Tibial artery (tissue), 4 donors: ENCODE data around the gene TSPAN16.

Source experiments
- DNase-seq, 2 donors: peaks; one replicate each; pipeline ENCODE4 v3.0.0-alpha.2; 2019
- H3K27ac ChIP-seq, 2 donors: fragments of 200-600 bp; sonication (generic) in 1 of 2; 1 replicate in 1 of 2; 2 replicates in 1 of 2; pipeline ENCODE4 v1.5.1; 2018 to 2019; ENCODE audit warnings: mild to moderate bottlenecking in 1 of 2
- H3K27me3 ChIP-seq, 2 donors: fragments of 200-600 bp; sonication (generic) in 1 of 2; one replicate each; pipeline versions ENCODE4 v1.5.1 to v1.6.0; 2016 to 2019
- H3K36me3 ChIP-seq, 3 donors: fragments of 200-600 bp; sonication (generic) in 2 of 3; one replicate each; pipeline ENCODE4 v1.5.1; 2016 to 2019; ENCODE audit warnings: mild to moderate bottlenecking in 2 of 3
- H3K4me1 ChIP-seq, 4 donors: fragments of 200-600 bp; sonication (generic) in 2 of 4; 1 replicate in 3 of 4; 2 replicates in 1 of 4; pipeline ENCODE4 v1.5.1; 2016 to 2019
- H3K4me3 ChIP-seq, 2 donors: fragments of 200-600 bp; sonication (generic) in 1 of 2; 1 replicate in 1 of 2; 2 replicates in 1 of 2; pipeline ENCODE4 v1.5.1; 2018 to 2019; ENCODE audit warnings: mild to moderate bottlenecking in 2 of 2
- H3K9me3 ChIP-seq, 3 donors: fragments of 200-600 bp; sonication (generic) in 1 of 3; one replicate each; pipeline ENCODE4 v1.5.1; 2016 to 2019
- CTCF ChIP-seq, 2 experiments: fragments of 200-600 bp in 1 of 2; fragments of 450-650 bp in 1 of 2; IDR thresholded peaks; one replicate each; pipeline ENCODE4 v1.5.1; 2017 to 2019; ENCODE audit warnings: antibody characterized with exemption in 2 of 2, mild to moderate bottlenecking in 1 of 2, moderate library complexity in 1 of 2
- intact Hi-C: fragments of 100-400 bp; cut with DNase I; formaldehyde crosslinking; loops from one replicate; pipeline ENCODE4 v1.15.0; 2023; ENCODE audit warnings: low total_unique reads

TSPAN16 gene

GRCh38 chr19:11290256-11290655 lies 5.7 kb upstream of the TSPAN16 start:
- H3K4me1 ChIP-seq: peaks cover 0 to 12% (median 8%) of the 10 kb centered on the region in 4 donors
- no peaks in the 10 kb centered on the region for H3K36me3 ChIP-seq
- no peaks in the 10 kb centered on the region for H3K9me3 ChIP-seq
- no peak overlapping the region for H3K4me3 ChIP-seq
- H3K27me3 ChIP-seq: no peaks in the 10 kb centered on the region
- TF ChIP-seq CTCF (IDR thresholded peaks at IDR 0.05): no peak
- intact Hi-C loops: loop anchor here (5.0 to 10.0 kb wide), 3 partner anchors 47 to 157 kb away; partner anchors contain the start of genes RAB3D and SWSAP1
- DNase-seq: no peak
- H3K27ac ChIP-seq: no peak overlapping the region

- no peak overlapping the region for H3K4me3 ChIP-seq
- no peak for DNase-seq
- no peaks in the 10 kb centered on the region for H3K9me3 ChIP-seq
- no peaks in the 10 kb centered on the region for H3K36me3 ChIP-seq
- intact Hi-C loops: loop anchor here (5.0 to 10.0 kb wide), 3 partner anchors 46 to 156 kb away; partner anchors contain the start of genes RAB3D and SWSAP1
- H3K4me1 ChIP-seq: peaks cover 0 to 20% (median 15%) of the 10 kb centered on the region in 4 donors
- no peak for TF ChIP-seq CTCF (IDR thresholded peaks at IDR 0.05)
- no peak overlapping the region for H3K27ac ChIP-seq
- H3K27me3 ChIP-seq: no peaks in the 10 kb centered on the region
Observed at GRCh38 chr19:11291415-11291814, 4.5 kb upstream of the TSPAN16 start.

GRCh38 chr19:11291991-11292390 lies 4.0 kb upstream of the TSPAN16 start:
- Histone ChIP-seq H3K4me3 (no peak overlapping the region), H3K4me1 (peaks cover 0 to 25% (median 12%) of the 10 kb centered on the region in 4 donors), H3K9me3 (no peaks in the 10 kb centered on the region), H3K27me3 (no peaks in the 10 kb centered on the region), H3K27ac (no peak overlapping the region), H3K36me3 (no peaks in the 10 kb centered on the region)
- no peak for DNase-seq
- no peak for TF ChIP-seq CTCF (IDR thresholded peaks at IDR 0.05)
- intact Hi-C loops: loop anchor here (5.0 to 10.0 kb wide), 3 partner anchors 45 to 155 kb away; partner anchors contain the start of genes RAB3D and SWSAP1

- TF ChIP-seq CTCF (IDR thresholded peaks at IDR 0.05): peak; percentile 99
Observed at GRCh38 chr19:11293433-11294389, 2.2 kb upstream of the TSPAN16 start.

GRCh38 chr19:11295180-11295579 lies 780 bp upstream of the TSPAN16 start:
- H3K4me3 ChIP-seq: no peak overlapping the region
- H3K36me3 ChIP-seq: no peaks in the 10 kb centered on the region
- no peak for TF ChIP-seq CTCF (IDR thresholded peaks at IDR 0.05)
- peaks cover 0 to 25% (median 12%) of the 10 kb centered on the region in 4 donors for H3K4me1 ChIP-seq
- H3K9me3 ChIP-seq: no peaks in the 10 kb centered on the region
- intact Hi-C loops: loop anchor here (10.0 kb wide), 1 partner anchor 80 kb away; the partner anchor contains the start of gene SWSAP1
- no peak overlapping the region for H3K27ac ChIP-seq
- H3K27me3 ChIP-seq: no peaks in the 10 kb centered on the region
- DNase-seq: no peak

More at GRCh38 chr19:11293433-11294389, 2.2 kb upstream of the TSPAN16 start:
- intact Hi-C loops: loop anchor here (1.0 to 10.0 kb wide), 4 partner anchors 44 to 188 kb away; partner anchors contain the start of genes ELAVL3, RAB3D and SWSAP1
- Histone ChIP-seq H3K27me3 (no peaks in the 10 kb centered on the region), H3K9me3 (no peaks in the 10 kb centered on the region), H3K4me1 (peaks cover 0 to 25% (median 12%) of the 10 kb centered on the region in 4 donors), H3K36me3 (no peaks in the 10 kb centered on the region), H3K4me3 (peak overlapping the region; percentile 21 to 23), H3K27ac (peak overlapping the region; percentile 50 to 64)
- DNase-seq: peak; percentile 97 to 99
